GM12864 (cell line): ENCODE measurements around the gene RASIP1.

Experiments used
- DNase-seq: peaks from one replicate; pipeline ENCODE4 v3.0.0-alpha.2; 2011; ENCODE audit warnings: low read depth
- H3K4me3 ChIP-seq: 2 replicates; pipeline ENCODE4 v1.5.1; 2011; ENCODE audit warnings: mild to moderate bottlenecking, low read depth, low read length, control low read depth
- TF ChIP-seq, protein P1 (sequence below): IDR thresholded peaks from 2 replicates; pipeline ENCODE4 v1.5.1; 2011; ENCODE audit warnings: low read depth, mild to moderate bottlenecking, moderate library complexity, low read length, control low read depth, inconsistent platforms; ENCODE audit errors: missing control alignments

Gene RASIP1

GRCh38 chr19:48726556-48726955, 13.9 kb downstream of the RASIP1 start:
- TF ChIP-seq, protein P1, sequence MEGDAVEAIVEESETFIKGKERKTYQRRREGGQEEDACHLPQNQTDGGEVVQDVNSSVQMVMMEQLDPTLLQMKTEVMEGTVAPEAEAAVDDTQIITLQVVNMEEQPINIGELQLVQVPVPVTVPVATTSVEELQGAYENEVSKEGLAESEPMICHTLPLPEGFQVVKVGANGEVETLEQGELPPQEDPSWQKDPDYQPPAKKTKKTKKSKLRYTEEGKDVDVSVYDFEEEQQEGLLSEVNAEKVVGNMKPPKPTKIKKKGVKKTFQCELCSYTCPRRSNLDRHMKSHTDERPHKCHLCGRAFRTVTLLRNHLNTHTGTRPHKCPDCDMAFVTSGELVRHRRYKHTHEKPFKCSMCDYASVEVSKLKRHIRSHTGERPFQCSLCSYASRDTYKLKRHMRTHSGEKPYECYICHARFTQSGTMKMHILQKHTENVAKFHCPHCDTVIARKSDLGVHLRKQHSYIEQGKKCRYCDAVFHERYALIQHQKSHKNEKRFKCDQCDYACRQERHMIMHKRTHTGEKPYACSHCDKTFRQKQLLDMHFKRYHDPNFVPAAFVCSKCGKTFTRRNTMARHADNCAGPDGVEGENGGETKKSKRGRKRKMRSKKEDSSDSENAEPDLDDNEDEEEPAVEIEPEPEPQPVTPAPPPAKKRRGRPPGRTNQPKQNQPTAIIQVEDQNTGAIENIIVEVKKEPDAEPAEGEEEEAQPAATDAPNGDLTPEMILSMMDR = no peak
- no peak for DNase-seq
- no peak overlapping the region for H3K4me3 ChIP-seq

- H3K4me3 ChIP-seq = no peak overlapping the region
These were observed 15.3 kb downstream of the RASIP1 start for GRCh38 chr19:48724796-48725753.

GRCh38 chr19:48722196-48722708, 18.2 kb downstream of the RASIP1 start:
- no peak for DNase-seq
- TF ChIP-seq, protein P1 = no peak
- no peak overlapping the region for H3K4me3 ChIP-seq

More at GRCh38 chr19:48724796-48725753, 15.3 kb downstream of the RASIP1 start:
- DNase-seq = no peak
- TF ChIP-seq, protein P1 = no peak

GRCh38 chr19:48720613-48721296, 19.7 kb downstream of the RASIP1 start:
- TF ChIP-seq, protein P1 = no peak
- peak overlapping the region; percentile 61 for H3K4me3 ChIP-seq
- peak; percentile 95 for DNase-seq

- DNase-seq = no peak
- TF ChIP-seq, protein P1 = no peak
- peak overlapping the region; percentile 61 for H3K4me3 ChIP-seq
These were observed 20.2 kb downstream of the RASIP1 start for GRCh38 chr19:48720251-48720612.

GRCh38 chr19:48719263-48720171, 20.9 kb downstream of the RASIP1 start, which contains the start of gene MAMSTR:
MAMSTR (minus strand) TSS chr19:48719725; CDS start chr19:48719031, 694 bp downstream.
- H3K4me3 ChIP-seq = peak within 1 kb of the TSS; percentile 61
- TF ChIP-seq, protein P1 = no peak
- DNase-seq = no peak
